HG03095 (cell line): ENCODE results near the gene TMEM109.

ENCODE experiments used
- ATAC-seq: cut with Tn5 transposase; IDR thresholded peaks from one replicate; pipeline ENCODE4 v1.9.1; 2021; ENCODE audit warnings: moderate library complexity; ENCODE audit not compliant: unreplicated experiment

The TMEM109 gene

DNA sequence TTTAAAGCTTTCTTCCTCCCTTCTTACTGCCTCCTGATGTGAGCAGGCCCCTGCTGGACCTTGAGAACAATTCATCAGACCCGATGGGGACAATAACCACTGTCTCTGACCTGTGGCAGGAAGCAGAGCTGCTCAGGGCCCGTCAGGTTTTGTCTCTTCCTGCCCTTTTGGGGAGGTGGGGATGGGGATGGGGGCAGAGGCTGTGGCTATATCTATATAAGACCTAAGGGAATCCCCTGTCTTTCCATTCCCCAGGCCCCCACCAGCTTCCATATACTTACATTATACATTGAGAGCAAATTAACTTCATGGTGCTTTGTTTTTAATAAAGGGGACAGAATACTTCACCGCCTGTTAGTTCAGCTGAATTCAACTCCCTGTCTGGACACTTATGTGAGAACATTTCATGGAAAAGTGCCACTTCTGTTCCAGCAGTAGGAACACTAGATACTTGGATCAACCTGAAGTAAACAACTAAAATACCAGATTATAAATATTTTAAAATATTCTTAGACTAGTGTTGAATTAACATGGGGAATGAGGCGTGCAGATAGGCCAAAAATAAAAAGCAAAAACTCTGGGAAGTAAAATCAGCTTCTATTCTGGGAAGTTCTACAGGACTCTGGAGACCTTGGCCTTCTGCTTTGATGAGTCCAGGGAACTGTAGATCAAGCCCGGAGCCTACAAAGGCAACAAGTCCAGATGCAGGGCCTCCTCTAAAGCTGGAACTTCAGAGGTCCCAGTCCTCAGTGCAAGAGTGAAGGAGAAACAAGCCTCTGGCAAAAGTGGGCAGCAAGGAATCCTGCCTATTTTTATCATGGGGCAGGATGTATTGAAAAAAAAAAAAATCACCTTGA lies 35.5 kb upstream of the TMEM109 start:
- ATAC-seq = no peak

GRCh38 chr11:60879104-60879503 lies 34.9 kb upstream of the TMEM109 start:
- ATAC-seq = no peak

DNA sequence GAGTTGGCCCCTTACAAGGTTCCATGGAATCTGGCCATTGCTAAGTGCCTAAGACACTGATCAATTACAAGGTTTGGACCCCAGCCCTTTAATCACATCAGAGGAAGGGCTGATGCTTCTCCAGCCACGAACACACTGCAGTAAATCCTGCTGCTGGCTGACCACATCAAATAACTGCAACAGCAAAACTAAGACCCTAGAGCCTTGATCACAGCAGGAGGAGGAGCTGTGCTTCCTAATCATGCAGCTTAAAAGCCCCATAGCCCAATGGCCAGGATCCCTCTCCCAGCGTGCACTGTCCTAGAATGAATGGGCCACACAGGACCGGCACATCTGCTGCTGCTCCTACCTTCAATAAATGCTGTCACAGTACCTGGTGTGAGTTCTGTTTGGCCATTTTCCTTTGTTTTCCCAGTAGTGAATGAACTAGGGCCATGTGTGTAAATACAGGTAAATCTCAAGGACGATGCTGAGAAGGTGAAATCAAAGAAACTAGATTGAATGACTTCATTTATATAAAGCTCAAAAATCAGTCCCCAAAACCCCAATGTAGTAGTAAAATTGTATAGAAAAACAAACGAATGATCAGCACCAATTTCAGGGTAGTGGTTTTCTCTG lies 33.9 kb upstream of the TMEM109 start:
- ATAC-seq = no peak

DNA sequence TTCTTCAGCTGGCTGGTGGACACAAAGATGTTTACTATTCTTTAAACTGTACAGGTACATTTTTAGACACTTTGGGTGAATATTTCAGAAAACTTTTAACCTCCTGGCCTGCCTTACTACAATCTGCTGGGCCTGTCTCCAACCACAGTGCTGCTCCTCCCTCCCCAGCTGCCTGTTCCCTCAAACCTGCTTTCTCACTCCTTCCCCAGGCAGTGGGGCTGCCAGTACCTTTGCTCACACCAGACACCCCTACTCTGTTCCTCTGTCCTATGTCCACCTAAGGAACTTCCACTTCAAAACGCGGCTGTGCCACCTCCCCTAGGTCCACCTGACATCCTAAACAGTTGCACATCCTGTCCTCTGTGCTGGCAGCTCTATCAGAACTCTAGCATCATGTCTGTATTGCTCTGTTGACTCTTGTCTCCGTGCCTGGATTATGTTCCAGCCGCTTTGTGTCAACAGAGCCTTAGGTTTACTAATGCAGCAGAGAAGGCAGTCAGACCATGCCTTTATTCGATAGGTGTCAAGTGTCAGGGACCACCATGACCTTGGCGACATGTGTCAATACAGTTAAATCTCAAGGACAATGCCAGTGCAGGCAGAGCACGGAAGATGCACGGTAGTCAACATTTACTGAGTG lies 33.2 kb upstream of the TMEM109 start:
- no peak for ATAC-seq

DNA sequence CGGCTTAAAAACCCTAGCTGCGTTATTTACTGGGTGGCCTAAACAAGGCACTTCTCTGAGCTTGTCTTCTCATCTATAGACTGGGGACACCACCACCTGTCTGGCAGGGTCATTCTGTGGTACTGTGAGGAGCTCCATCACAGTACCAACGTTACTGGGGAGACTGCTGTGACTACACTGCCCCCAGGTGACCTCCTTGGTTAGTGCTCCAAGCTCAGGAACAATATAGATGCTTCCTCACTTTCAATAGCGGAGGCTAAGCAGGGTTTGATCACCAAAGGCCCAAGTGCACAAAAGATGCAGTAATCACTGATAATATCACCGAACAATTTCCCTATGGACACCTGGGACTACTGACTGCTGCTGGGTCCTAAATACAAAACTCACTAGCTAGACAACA lies 26.4 kb upstream of the TMEM109 start:
- no peak for ATAC-seq

DNA sequence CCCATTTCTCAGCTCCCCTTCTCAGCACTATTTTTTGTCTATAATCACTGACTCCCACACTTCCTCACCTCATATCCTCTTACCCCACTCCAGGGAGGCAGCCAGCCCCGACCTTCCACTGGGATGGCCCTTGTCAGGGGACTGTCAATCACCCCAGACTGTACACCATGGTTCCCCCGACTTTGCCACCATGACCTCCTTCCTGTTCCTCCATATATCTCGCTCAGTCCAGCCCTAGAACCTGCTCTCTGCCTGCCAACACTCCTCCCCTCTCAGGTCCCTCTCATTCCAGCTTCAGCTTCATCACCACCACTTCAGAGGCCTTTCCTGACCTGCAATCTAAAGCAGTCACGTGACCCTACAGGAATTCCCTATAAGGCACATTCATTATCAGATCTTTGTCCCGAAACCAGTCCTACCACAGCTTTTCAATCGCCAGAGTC lies 24.1 kb upstream of the TMEM109 start:
- ATAC-seq = no peak

DNA sequence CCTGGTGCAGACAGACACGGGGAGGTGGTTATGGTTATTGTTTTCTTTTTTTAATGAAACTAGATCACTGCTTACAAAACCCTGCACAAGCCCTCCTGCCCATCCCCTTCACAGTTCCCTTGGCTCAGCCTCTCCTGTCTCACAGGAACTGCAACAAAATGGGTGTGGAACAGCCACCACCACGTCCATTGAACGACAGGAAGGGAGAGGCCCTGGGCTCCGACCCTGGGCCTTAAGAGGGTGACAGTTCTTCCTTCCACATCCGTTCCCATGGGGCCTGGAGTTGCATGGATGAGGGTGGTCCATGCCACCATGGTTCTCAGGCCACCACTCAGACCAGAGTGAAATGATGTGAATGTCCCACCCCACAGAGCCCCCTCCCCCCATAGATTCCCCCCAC lies 23.3 kb upstream of the TMEM109 start:
- ATAC-seq = no peak

DNA sequence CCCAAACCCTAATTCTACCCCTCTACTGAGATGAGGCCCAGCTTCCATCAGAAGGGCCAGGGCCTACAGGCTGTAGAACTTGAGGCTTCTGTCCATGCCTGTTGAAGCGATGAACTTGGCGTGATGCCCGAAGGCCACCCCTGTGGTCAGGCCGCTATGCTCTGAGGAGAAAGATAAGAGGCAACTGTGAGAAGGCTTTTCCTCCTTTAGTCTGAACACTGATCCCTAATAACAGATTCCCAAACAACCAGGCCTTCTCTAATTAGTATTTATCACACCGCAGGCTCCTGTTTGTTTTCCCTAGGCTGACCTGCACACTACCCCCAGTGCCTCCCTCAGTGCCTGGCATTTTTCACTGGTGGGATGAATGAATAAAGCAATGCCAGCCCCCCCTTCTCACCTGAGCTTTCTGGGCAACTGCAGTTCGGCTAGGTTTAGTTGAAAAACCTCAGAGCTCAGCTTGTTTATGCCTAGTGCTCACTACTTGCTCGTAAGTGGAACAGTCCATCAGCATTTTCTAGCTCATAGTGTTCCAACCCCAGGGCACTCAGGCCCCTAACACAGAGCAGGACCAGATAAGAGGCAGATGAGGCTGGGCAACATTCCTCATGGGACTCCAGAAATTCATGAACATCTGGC lies 22.7 kb upstream of the TMEM109 start:
- no peak for ATAC-seq

DNA sequence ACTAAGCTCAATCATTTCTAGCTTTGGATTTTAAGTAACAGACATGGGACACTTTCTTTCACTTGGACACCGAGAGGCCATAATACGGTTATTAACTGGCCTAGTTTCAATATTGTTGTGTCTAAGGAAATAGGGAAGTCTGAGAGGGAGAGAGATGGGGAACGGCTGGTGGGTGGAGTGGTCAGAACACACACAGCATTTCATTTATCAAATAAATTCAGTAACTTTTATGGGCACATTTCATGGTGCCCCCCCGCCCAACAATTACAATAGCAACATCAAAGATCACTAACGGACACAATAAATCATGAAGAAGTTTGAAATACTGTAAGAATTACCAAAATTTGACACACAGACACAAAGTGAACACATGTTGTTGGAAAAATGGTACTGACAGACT lies 18.3 kb upstream of the TMEM109 start:
- no peak for ATAC-seq

GRCh38 chr11:60897496-60897895 lies 16.5 kb upstream of the TMEM109 start:
- no peak for ATAC-seq

GRCh38 chr11:60899046-60899936 lies 14.7 kb upstream of the TMEM109 start:
- no peak for ATAC-seq

- no peak for ATAC-seq
Observed at GRCh38 chr11:60899977-60900376, 14.0 kb upstream of the TMEM109 start.

- ATAC-seq = no peak
Observed at GRCh38 chr11:60900673-60901404, 13.1 kb upstream of the TMEM109 start.

GRCh38 chr11:60902625-60903024 lies 11.3 kb upstream of the TMEM109 start:
- ATAC-seq = no peak

GRCh38 chr11:60905047-60905446 lies 8.9 kb upstream of the TMEM109 start:
- no peak for ATAC-seq

DNA sequence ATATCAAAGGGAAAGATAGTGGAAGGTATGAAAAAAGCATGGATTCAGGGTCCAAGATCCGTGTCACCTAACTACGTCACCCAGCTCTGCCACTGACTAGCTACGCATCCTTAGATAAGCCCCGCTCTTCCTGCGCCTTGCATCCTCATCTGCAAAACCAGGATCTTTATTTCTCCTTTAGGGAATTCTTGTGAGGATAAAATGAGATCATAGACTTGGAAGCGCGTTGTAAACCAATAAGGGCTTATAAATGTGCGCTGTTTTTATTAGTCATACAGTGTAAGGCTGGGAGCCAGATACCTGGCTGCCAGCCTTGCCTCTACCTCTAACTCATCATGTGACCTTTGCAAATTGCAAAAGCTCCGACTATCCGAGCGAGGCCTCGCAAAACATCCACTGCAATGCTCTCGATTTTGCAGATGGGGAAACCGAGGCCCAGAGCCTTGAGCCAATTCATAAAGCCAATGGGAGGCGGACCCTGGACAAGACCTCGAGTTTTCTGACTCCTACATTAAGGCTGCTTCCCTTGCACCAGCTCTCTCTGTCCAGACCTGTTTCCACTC lies 8.3 kb upstream of the TMEM109 start:
- no peak for ATAC-seq

DNA sequence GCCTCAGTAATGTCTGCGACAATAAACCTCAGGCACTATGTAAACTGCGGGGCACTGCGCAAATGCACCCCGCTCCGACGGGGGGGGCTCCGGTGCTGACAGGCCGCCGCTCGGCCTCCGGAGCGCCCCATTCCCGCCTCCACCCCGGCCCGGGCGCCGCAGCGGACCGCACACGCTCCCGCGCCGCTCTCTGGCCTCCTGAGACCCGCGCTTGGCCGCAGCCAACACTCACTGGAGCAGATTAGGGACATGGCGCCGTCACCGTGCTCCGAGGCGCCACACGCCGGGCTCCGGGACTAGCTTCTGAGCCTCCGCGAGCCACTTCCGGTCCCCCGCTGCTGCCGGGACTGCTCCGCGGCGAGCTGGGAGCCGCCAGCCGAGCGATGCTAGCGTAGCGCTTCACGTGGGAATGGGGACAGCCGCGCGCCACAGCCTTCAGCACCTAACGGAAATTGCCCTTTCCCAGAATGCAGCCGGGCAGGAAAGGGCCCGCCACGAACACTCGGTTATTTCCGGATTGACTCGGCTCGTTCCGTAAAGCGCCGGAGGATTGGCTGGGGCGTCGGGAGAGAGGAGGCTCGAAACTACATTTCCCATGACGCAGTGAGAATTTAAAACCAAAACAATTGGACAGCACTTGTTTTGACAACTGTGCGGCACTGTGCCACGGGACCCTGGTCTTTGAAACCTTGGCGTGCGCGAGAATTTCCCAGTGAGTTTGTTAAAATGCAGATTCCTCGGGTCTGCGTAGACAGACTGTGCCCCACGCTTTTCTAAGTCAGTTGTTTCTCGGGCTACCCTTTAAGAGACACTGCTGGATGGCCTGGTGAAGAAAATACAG lies 7.6 kb upstream of the TMEM109 start, which contains the start of gene PRPF19:
Gene PRPF19 (minus strand): TSS at position 454 of the 841 bp plus-strand sequence. CDS start 203 bp downstream, at position 251.
- ATAC-seq = peak; percentile 68

- ATAC-seq = no peak
Observed at GRCh38 chr11:60908803-60909202, 5.2 kb upstream of the TMEM109 start.
